OCI-LY3 (cell line): Measurements from ENCODE around the gene FRMD6.

ENCODE experiments used
- H2AFZ ChIP-seq: fragments of 200-600, 300-600 bp; shearing (Covaris generic); 2 replicates; pipeline ENCODE4 v1.6.0; 2014; ENCODE audit warnings: antibody characterized with exemption, low read depth, low read length
- H3K27ac ChIP-seq: fragments of 200-600, 300-600 bp; sonication (generic); 2 replicates; pipeline ENCODE4 v1.5.1; 2014; ENCODE audit warnings: mild to moderate bottlenecking, low read length, moderate library complexity, mixed read lengths
- H3K27me3 ChIP-seq: fragments of 200-600, 300-600 bp; sonication (generic); 2 replicates; pipeline ENCODE4 v1.6.1; 2014; ENCODE audit warnings: low read depth, low read length, mixed read lengths
- H3K36me3 ChIP-seq: fragments of 200-600, 300-600 bp; sonication (generic); replicated peaks from 2 replicates; pipeline ENCODE3; 2014; ENCODE audit warnings: low read depth, low read length, mixed read lengths
- H3K4me1 ChIP-seq: fragments of 300-600, 200-600 bp; sonication (generic); 2 replicates; pipeline ENCODE4 v1.6.1; 2014; ENCODE audit warnings: low read length, mixed read lengths
- H3K4me2 ChIP-seq: fragments of 200-600, 300-600 bp; sonication (generic); 2 replicates; pipeline ENCODE4 v1.6.1; 2014; ENCODE audit warnings: low read length, mixed read lengths
- H3K4me3 ChIP-seq: fragments of 300-600, 200-600 bp; sonication (generic); 2 replicates; pipeline ENCODE4 v1.5.1; 2014; ENCODE audit warnings: antibody characterized with exemption, mild to moderate bottlenecking, low read length, moderate library complexity
- H3K79me2 ChIP-seq: fragments of 300-600, 200-600 bp; shearing (Covaris generic); 2 replicates; pipeline ENCODE4 v1.6.1; 2014; ENCODE audit warnings: mild to moderate bottlenecking, low read length, mixed read lengths
- H3K9ac ChIP-seq: fragments of 300-600, 200-600 bp; shearing (Covaris generic); 2 replicates; pipeline ENCODE4 v1.6.0; 2014; ENCODE audit warnings: mild to moderate bottlenecking, low read length, moderate library complexity
- H3K9me3 ChIP-seq: fragments of 200-600, 300-600 bp; shearing (Covaris generic); 2 replicates; pipeline ENCODE4 v1.6.1; 2014; ENCODE audit warnings: low read length, mixed read lengths; ENCODE audit not compliant: insufficient read depth
- H4K20me1 ChIP-seq: fragments of 200-600, 300-600 bp; sonication (generic); 2 replicates; pipeline ENCODE4 v1.6.1; 2016; ENCODE audit warnings: low read length, mixed read lengths; ENCODE audit not compliant: insufficient read depth
- EZH2phosphoT487 ChIP-seq: fragments of 200-600 bp; shearing (Covaris generic); IDR thresholded peaks from 2 replicates; pipeline ENCODE4 v1.6.1; 2018; ENCODE audit warnings: antibody characterized with exemption, mixed run types, low read depth
- TF ChIP-seq, protein P1 (sequence below): fragments of 200-600, 300-600 bp; sonication (generic); IDR thresholded peaks from 2 replicates; pipeline ENCODE4 v1.5.1; 2014; ENCODE audit warnings: antibody characterized with exemption, low read length, low read depth

FRMD6 gene

DNA sequence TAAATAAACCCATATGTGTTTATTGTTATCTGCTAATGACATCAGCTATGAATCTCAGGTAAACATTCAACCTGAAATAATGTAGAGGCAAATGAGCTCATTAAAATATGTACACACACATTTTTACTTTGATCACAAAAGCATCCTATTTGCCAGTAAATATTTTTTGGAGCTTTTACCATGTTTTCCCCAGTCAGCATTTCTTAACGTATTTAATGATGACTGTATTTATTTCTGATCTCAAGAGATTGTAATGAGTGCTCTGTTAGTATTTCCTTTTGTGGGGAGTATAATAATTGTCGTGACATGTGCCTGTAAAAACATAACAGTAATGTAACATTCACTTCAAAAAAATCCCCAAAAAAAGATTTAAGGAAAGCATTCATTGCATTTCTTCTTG, 52.1 kb downstream of the FRMD6 start:
- Histone ChIP-seq H3K4me3 (no peak overlapping the region), H3K36me3 (no peaks in the 10 kb centered on the region)

DNA sequence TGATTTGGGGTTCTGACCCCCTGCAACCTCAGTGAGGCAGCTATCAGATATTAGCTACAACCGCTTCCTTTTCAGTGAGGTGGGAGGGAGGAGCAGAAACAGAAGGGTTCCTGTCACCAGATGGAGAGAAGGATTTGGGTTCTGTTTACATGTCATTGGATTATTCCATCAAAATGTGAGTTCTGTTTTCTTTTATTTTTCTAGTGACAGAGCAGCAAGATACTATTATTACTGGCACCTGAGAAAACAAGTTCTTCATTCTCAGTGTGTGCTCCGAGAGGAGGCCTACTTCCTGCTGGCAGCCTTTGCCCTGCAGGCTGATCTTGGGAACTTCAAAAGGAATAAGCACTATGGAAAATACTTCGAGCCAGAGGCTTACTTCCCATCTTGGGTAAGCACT, 52.8 kb downstream of the FRMD6 start:
- no peaks in the 10 kb centered on the region for H3K27me3 ChIP-seq
- no peaks in the 10 kb centered on the region for H4K20me1 ChIP-seq
- H3K9me3 ChIP-seq = no peaks in the 10 kb centered on the region
- no peak overlapping the region for H3K9ac ChIP-seq
- no peak overlapping the region for H3K27ac ChIP-seq
- peaks cover 8% of the 10 kb centered on the region for H3K4me1 ChIP-seq
- H3K36me3 ChIP-seq = no peaks in the 10 kb centered on the region
- TF ChIP-seq, protein P1, sequence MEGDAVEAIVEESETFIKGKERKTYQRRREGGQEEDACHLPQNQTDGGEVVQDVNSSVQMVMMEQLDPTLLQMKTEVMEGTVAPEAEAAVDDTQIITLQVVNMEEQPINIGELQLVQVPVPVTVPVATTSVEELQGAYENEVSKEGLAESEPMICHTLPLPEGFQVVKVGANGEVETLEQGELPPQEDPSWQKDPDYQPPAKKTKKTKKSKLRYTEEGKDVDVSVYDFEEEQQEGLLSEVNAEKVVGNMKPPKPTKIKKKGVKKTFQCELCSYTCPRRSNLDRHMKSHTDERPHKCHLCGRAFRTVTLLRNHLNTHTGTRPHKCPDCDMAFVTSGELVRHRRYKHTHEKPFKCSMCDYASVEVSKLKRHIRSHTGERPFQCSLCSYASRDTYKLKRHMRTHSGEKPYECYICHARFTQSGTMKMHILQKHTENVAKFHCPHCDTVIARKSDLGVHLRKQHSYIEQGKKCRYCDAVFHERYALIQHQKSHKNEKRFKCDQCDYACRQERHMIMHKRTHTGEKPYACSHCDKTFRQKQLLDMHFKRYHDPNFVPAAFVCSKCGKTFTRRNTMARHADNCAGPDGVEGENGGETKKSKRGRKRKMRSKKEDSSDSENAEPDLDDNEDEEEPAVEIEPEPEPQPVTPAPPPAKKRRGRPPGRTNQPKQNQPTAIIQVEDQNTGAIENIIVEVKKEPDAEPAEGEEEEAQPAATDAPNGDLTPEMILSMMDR = no peak
- no peak for TF ChIP-seq EZH2phosphoT487
- no peak overlapping the region for H3K4me3 ChIP-seq
- H2AFZ ChIP-seq = no peak overlapping the region
- no peak overlapping the region for H3K4me2 ChIP-seq
- no peaks in the 10 kb centered on the region for H3K79me2 ChIP-seq

More for the DNA sequence above, 52.1 kb downstream of the FRMD6 start:
- Histone ChIP-seq H3K9ac (no peak overlapping the region), H3K4me1 (peaks cover 8% of the 10 kb centered on the region), H3K9me3 (no peaks in the 10 kb centered on the region), H3K27me3 (no peaks in the 10 kb centered on the region), H2AFZ (no peak overlapping the region), H3K79me2 (no peaks in the 10 kb centered on the region), H3K27ac (no peak overlapping the region), H3K4me2 (no peak overlapping the region), H4K20me1 (no peaks in the 10 kb centered on the region)
- TF ChIP-seq, protein P1 = no peak
- TF ChIP-seq EZH2phosphoT487 = no peak

GRCh38 chr14:51707327-51707726, 55.6 kb downstream of the FRMD6 start:
- Histone ChIP-seq H3K36me3 (no peaks in the 10 kb centered on the region), H3K27me3 (0 out of 2 replicates have a peak, but pooled peaks cover 3% of the 10 kb centered on the region), H3K4me2 (no peak overlapping the region), H3K79me2 (no peaks in the 10 kb centered on the region), H3K9ac (no peak overlapping the region), H3K4me1 (no peaks in the 10 kb centered on the region), H3K4me3 (no peak overlapping the region), H4K20me1 (no peaks in the 10 kb centered on the region), H3K9me3 (no peaks in the 10 kb centered on the region), H3K27ac (no peak overlapping the region), H2AFZ (no peak overlapping the region)
- TF ChIP-seq, protein P1 = no peak
- TF ChIP-seq EZH2phosphoT487 = no peak

DNA sequence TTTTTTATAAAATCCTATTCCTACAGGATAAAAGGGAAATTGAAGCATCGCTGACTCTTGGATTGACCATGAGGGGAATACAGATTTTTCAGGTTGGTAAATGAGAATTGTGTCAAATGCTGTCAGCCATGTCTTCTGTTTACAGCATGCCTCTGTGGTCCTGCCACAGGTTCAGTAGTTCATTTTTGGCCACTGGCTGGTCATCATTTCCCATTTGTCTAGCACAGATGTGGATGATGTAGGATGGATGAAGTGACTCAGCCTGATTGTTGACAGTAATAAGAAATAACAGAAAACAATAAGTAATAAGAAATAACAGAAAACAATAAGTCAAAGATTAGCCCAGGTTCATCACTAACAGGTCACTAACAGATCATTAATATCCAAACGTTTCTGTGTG, 59.8 kb downstream of the FRMD6 start:
- no peaks in the 10 kb centered on the region for H3K9me3 ChIP-seq
- H3K27ac ChIP-seq = no peak overlapping the region
- peaks cover 4% of the 10 kb centered on the region for H3K4me1 ChIP-seq
- H3K9ac ChIP-seq = no peak overlapping the region
- H3K4me3 ChIP-seq = no peak overlapping the region
- H3K79me2 ChIP-seq = no peaks in the 10 kb centered on the region
- TF ChIP-seq, protein P1 = no peak
- no peak for TF ChIP-seq EZH2phosphoT487
- H2AFZ ChIP-seq = no peak overlapping the region
- H4K20me1 ChIP-seq = no peaks in the 10 kb centered on the region
- no peaks in the 10 kb centered on the region for H3K36me3 ChIP-seq
- 0 out of 2 replicates have a peak, but pooled peaks cover 3% of the 10 kb centered on the region for H3K27me3 ChIP-seq
- no peak overlapping the region for H3K4me2 ChIP-seq
